IMR-90 (cell line): ENCODE results near the gene CAMK2B. TPM values are rescaled to one million over a fixed set of nuclear protein-coding genes. Genes with fewer than 3 reads are reported as not detected.

Source experiments
- ATAC-seq: fragments of 200-7000 bp; cut with Tn5 transposase; 2 replicates; pipeline ENCODE4 v1.9.1; 2020; ENCODE audit warnings: low read depth, mild to moderate bottlenecking, moderate library complexity
- BruUV-seq: library from RNA; stranded (reverse); fragments of 400-500 nt; replicated peaks from 2 replicates; lab custom pipeline; 2021; lab: Mats Ljungman, UMichigan
- CTCF ChIA-PET: fragments of 300-600 bp; formaldehyde crosslinking; extraction: SDS; loops from one replicate; lab custom pipeline; 2021; ENCODE audit warnings: antibody characterized with exemption; lab: Yijun Ruan, JAX
- POLR2A ChIA-PET: fragments of 300-600 bp; sonication (Branson Sonifier 250); formaldehyde crosslinking; loops from one replicate; lab custom pipeline; 2022; ENCODE audit warnings: antibody characterized with exemption; ENCODE audit not compliant: unreplicated experiment; lab: Charles Lee
- DNase-seq: peaks from one replicate; pipeline ENCODE4 v3.0.0; 2013
- H2AFZ ChIP-seq: replicated peaks from 2 replicates; pipeline ENCODE3; 2013; ENCODE audit warnings: low read length, mild to moderate bottlenecking; ENCODE audit not compliant: poor library complexity
- H2AK5ac ChIP-seq: 2 replicates; pipeline ENCODE4 v1.6.1; 2013; ENCODE audit warnings: low read depth, low read length, inconsistent platforms
- H2AK9ac ChIP-seq: replicated peaks from 2 replicates; pipeline ENCODE3; 2013; ENCODE audit warnings: mild to moderate bottlenecking, low read depth, low read length, moderate library complexity; ENCODE audit not compliant: poor library complexity
- H2BK120ac ChIP-seq: 2 replicates; pipeline ENCODE4 v1.6.1; 2013; ENCODE audit warnings: low read depth, low read length, inconsistent platforms
- H2BK15ac ChIP-seq: 3 replicates; pipeline ENCODE4 v1.6.1; 2013; ENCODE audit warnings: low read depth, low read length, inconsistent platforms
- H2BK20ac ChIP-seq: 2 replicates; pipeline ENCODE4 v1.6.1; 2013; ENCODE audit warnings: low read depth, mild to moderate bottlenecking, inconsistent platforms, low read length, moderate library complexity
- H2BK5ac ChIP-seq: 2 replicates; pipeline ENCODE4 v1.6.1; 2013; ENCODE audit warnings: mild to moderate bottlenecking, low read depth, low read length, inconsistent platforms; ENCODE audit not compliant: poor library complexity, severe bottlenecking
- H3K14ac ChIP-seq: replicated peaks from 2 replicates; pipeline ENCODE4 v1.6.1; 2013; ENCODE audit warnings: low read depth, low read length, inconsistent platforms
- H3K18ac ChIP-seq: 2 replicates; pipeline ENCODE4 v1.6.1; 2013; ENCODE audit warnings: low read depth, low read length, control low read depth
- H3K23ac ChIP-seq: 2 replicates; pipeline ENCODE4 v1.6.1; 2013; ENCODE audit warnings: low read depth, low read length, inconsistent platforms
- H3K27ac ChIP-seq: 2 replicates; pipeline ENCODE4 v1.5.1; 2013; ENCODE audit warnings: mild to moderate bottlenecking, control low read depth, low read length; ENCODE audit not compliant: insufficient read depth
- H3K27me3 ChIP-seq: 2 replicates; pipeline ENCODE4 v1.6.1; 2013; ENCODE audit warnings: low read length; ENCODE audit not compliant: control insufficient read depth, insufficient read depth
- H3K36me3 ChIP-seq: 2 replicates; pipeline ENCODE4 v1.6.1; 2013; ENCODE audit warnings: low read length, mixed read lengths; ENCODE audit not compliant: control insufficient read depth, insufficient read depth
- H3K4ac ChIP-seq: 2 replicates; pipeline ENCODE4 v1.6.1; 2013; ENCODE audit warnings: low read depth, low read length, inconsistent platforms
- H3K4me1 ChIP-seq: 2 replicates; pipeline ENCODE4 v1.6.1; 2013; ENCODE audit warnings: low read length, mixed read lengths; ENCODE audit not compliant: control insufficient read depth, insufficient read depth
- H3K4me2 ChIP-seq: 2 replicates; pipeline ENCODE4 v1.6.1; 2013; ENCODE audit warnings: low read depth, mild to moderate bottlenecking, control low read depth, low read length, moderate library complexity
- H3K4me3 ChIP-seq: 2 replicates; pipeline ENCODE4 v1.5.1; 2013; ENCODE audit warnings: low read depth, mild to moderate bottlenecking, control low read depth, low read length, moderate library complexity; ENCODE audit not compliant: insufficient read depth
- H3K56ac ChIP-seq: 2 replicates; pipeline ENCODE4 v1.6.1; 2013; ENCODE audit warnings: low read length, inconsistent platforms; ENCODE audit not compliant: insufficient read depth; ENCODE audit errors: extremely low read depth
- H3K79me1 ChIP-seq, 2 experiments: 2 replicates each; pipeline ENCODE4 v1.6.1; 2013; ENCODE audit warnings: low read length in 2 of 2, inconsistent platforms in 1 of 2, low read depth in 1 of 2
- H3K9ac ChIP-seq: 2 replicates; pipeline ENCODE4 v1.6.1; 2013; ENCODE audit warnings: low read depth, low read length, control low read depth
- H3K9me1 ChIP-seq: 2 replicates; pipeline ENCODE4 v1.6.1; 2013; ENCODE audit warnings: low read length, inconsistent platforms; ENCODE audit not compliant: insufficient read depth
- H3K9me3 ChIP-seq: 2 replicates; pipeline ENCODE4 v1.6.1; 2013; ENCODE audit warnings: low read length; ENCODE audit not compliant: control insufficient read depth, insufficient read depth
- H4K20me1 ChIP-seq: 2 replicates; pipeline ENCODE4 v1.6.1; 2013; ENCODE audit warnings: low read length, inconsistent platforms; ENCODE audit not compliant: insufficient read depth
- H4K5ac ChIP-seq: 2 replicates; pipeline ENCODE4 v1.6.1; 2013; ENCODE audit warnings: mild to moderate bottlenecking, low read depth, low read length, control low read depth
- H4K8ac ChIP-seq, 2 experiments: 2 replicates each; pipeline ENCODE4 v1.6.1; 2013; ENCODE audit warnings: low read depth in 2 of 2, low read length in 2 of 2, control low read depth in 1 of 2, inconsistent platforms in 1 of 2
- H4K91ac ChIP-seq: 2 replicates; pipeline ENCODE4 v1.6.1; 2013; ENCODE audit warnings: low read depth, low read length, inconsistent platforms; ENCODE audit not compliant: insufficient read depth
- ELK1 ChIP-seq: fragments of 150-350 bp; IDR thresholded peaks from 2 replicates; pipeline ENCODE4 v1.6.1; 2016; ENCODE audit warnings: low read depth, mild to moderate bottlenecking, low read length, moderate library complexity, borderline replicate concordance
- FOS ChIP-seq: fragments of 150-350 bp; IDR thresholded peaks from 2 replicates; pipeline ENCODE4 v1.6.1; 2016; ENCODE audit warnings: low read depth, low read length
- MAFK ChIP-seq: IDR thresholded peaks from 2 replicates; pipeline ENCODE4 v1.6.1; 2012; ENCODE audit warnings: low read depth, low read length, improper control_type of control experiment
- NFE2L2 ChIP-seq: fragments of 150-350 bp; IDR thresholded peaks from 2 replicates; pipeline ENCODE4 v1.6.1; 2016; ENCODE audit warnings: low read depth, mild to moderate bottlenecking, low read length
- RFX5 ChIP-seq: IDR thresholded peaks from 2 replicates; pipeline ENCODE4 v1.8.0; 2012; ENCODE audit warnings: low read depth, mild to moderate bottlenecking, low read length, moderate library complexity
- WGBS, 2 experiments: methylation state at CpG; one replicate each; pipeline versions ENCODE4 v1.1.5 to v1.1.7; 2013; ENCODE audit warnings: missing lambda C conversion rate in 2 of 2; ENCODE audit not compliant: insufficient read length in 1 of 2; ENCODE audit errors: extremely low coverage in 2 of 2; 5-methylcytosine and 5-hydroxymethylcytosine counted together
- dilution Hi-C: fragments of 300-500 bp; cut with HindIII; formaldehyde crosslinking; loops from one replicate; pipeline ENCODE4 v1.14.3; 2018; ENCODE audit warnings: low sequenced_read_pairs; ENCODE audit not compliant: unreplicated experiment
- in situ Hi-C: fragments of 300-500 bp; cut with MboI; formaldehyde crosslinking; loops from 3 replicates; pipeline ENCODE4 v1.14.3; 2019; ENCODE audit warnings: low sequenced_read_pairs, inconsistent platforms, mixed read lengths
- intact Hi-C: fragments of 100-400 bp; cut with micrococcal nuclease; formaldehyde crosslinking; loops from 2 replicates; pipeline ENCODE4 v1.10.0; 2022
- polyA plus RNA-seq, 3 experiments: library from polyadenylated mRNA; depleted of rRNA; stranded (reverse); fragments of >200 nt; gene quantifications; 2 replicates each; pipeline ENCODE4 v1.2.3, GENCODE V29; 2012; ENCODE audit warnings: low replicate concordance in 1 of 3
- total RNA-seq: library from RNA; depleted of rRNA; stranded (reverse); fragments of >200 nt; gene quantifications from 2 replicates; pipeline ENCODE4 v1.2.3, GENCODE V29; 2012

CAMK2B gene
- total and polyA plus RNA-seq, 2 of the 4 experiments (the other 2 are of a cell fraction) = 0.18 to 0.36 TPM

- Histone ChIP-seq H3K4ac (no peak overlapping the region), H4K8ac (no peak overlapping the region), H3K79me1 (no peaks in the 10 kb centered on the region), H2AFZ (no peak overlapping the region), H3K36me3 (no peaks in the 10 kb centered on the region), H3K23ac (no peak overlapping the region), H4K20me1 (peaks cover 6% of the 10 kb centered on the region), H4K5ac (no peak overlapping the region), H3K27me3 (peaks cover 38% of the 10 kb centered on the region), H3K56ac (no peak overlapping the region), H3K4me2 (no peak overlapping the region), H4K91ac (no peak overlapping the region), H2BK15ac (no peak overlapping the region), H3K9me1 (peaks cover 24% of the 10 kb centered on the region), H3K9me3 (no peaks in the 10 kb centered on the region), H2BK20ac (no peak overlapping the region), H3K4me3 (no peak overlapping the region), H3K9ac (no peak overlapping the region), H2BK120ac (no peak overlapping the region), H2BK5ac (no peak overlapping the region), H3K14ac (no peak overlapping the region), H3K4me1 (peaks cover 25% of the 10 kb centered on the region), H2AK5ac (no peak overlapping the region), H3K27ac (no peak overlapping the region), H3K18ac (no peak overlapping the region), H2AK9ac (no peak overlapping the region)
- dilution Hi-C loops (no loop called here), in situ Hi-C loops (no loop called here), intact Hi-C loops (no loop called here)
- ChIA-PET CTCF (no interaction called here), POLR2A (no interaction called here)
- DNase-seq (no peak), ATAC-seq (no peak)
- TF ChIP-seq MAFK (no peak), NFE2L2 (no peak), FOS (no peak), ELK1 (no peak), RFX5 (no peak)
- no CpG with 5 or more reads among the region's 9 CpGs for WGBS, 2 experiments
- BruUV-seq = no TSS peak
Observed at GRCh38 chr7:44262031-44262430, 63.4 kb downstream of the CAMK2B start.
